Measurements from ENCODE around the gene TNNI3. TPM values are rescaled to one million over a fixed set of nuclear protein-coding genes. Genes with fewer than 3 reads are reported as not detected.
"Not testable (repeated sequence)": the region's sequence is repeated elsewhere in the genome, so short reads cannot be mapped to it uniquely, and the experiment has no call there.

The TNNI3 gene
- 3.3 TPM for total RNA-seq (ENCODE audit: unreplicated experiment)
- long read RNA-seq, transcript TNNI3-202 (4 exons, 699 nt): major isoform, 5 of 6 reads
- long read RNA-seq, partial matches to known transcripts: 0 of 6 reads
- long read RNA-seq, other reads (novel, unspliced or antisense): 0 of 6 reads

- DNase-seq: no peak
- Mint-ChIP-seq H3K4me1 (ENCODE audit: low read depth, unreplicated experiment) (peaks cover 1% of the 10 kb centered on the region), H3K4me3 (ENCODE audit: unreplicated experiment) (peak within 1 kb of the TSS; percentile 71), H3K27me3 (ENCODE audit: unreplicated experiment) (peaks cover 17% of the 10 kb centered on the region), H3K27ac (ENCODE audit: unreplicated experiment) (peak within 1 kb of the TSS; percentile 38), H3K9me3 (ENCODE audit: unreplicated experiment) (peaks cover 9% of the 10 kb centered on the region), H3K36me3 (ENCODE audit: unreplicated experiment) (no peaks in the 10 kb centered on the region)
- TF ChIP-seq CTCF (IDR thresholded peaks at IDR 0.05; ENCODE audit: partially characterized antibody, unreplicated experiment): no peak
Observed at GRCh38 chr19:55157064-55157908, at the start of gene TNNI3. TSS of gene TNNI3 (minus strand) at chr19:55157732. CDS start at chr19:55157589, 143 bp downstream.

- Mint-ChIP-seq H3K27ac (ENCODE audit: unreplicated experiment) (peak overlapping the region; percentile 80), H3K27me3 (ENCODE audit: unreplicated experiment) (peaks cover 10% of the 10 kb centered on the region), H3K4me3 (ENCODE audit: unreplicated experiment) (peak overlapping the region; percentile 81), H3K36me3 (ENCODE audit: unreplicated experiment) (no peaks in the 10 kb centered on the region), H3K9me3 (ENCODE audit: unreplicated experiment) (peaks cover 5% of the 10 kb centered on the region), H3K4me1 (ENCODE audit: low read depth, unreplicated experiment) (peaks cover 8% of the 10 kb centered on the region)
- TF ChIP-seq CTCF (IDR thresholded peaks at IDR 0.05; ENCODE audit: partially characterized antibody, unreplicated experiment): no peak
- DNase-seq: peak; percentile 82
Observed at GRCh38 chr19:55206664-55207500, 49.4 kb upstream of the TNNI3 start.

GRCh38 chr19:55202199-55202598, 44.7 kb upstream of the TNNI3 start:
- not testable (repeated sequence) for H3K36me3 Mint-ChIP-seq (ENCODE audit: unreplicated experiment); H3K27ac Mint-ChIP-seq (ENCODE audit: unreplicated experiment); H3K4me3 Mint-ChIP-seq (ENCODE audit: unreplicated experiment); DNase-seq; H3K9me3 Mint-ChIP-seq (ENCODE audit: unreplicated experiment); H3K27me3 Mint-ChIP-seq (ENCODE audit: unreplicated experiment); H3K4me1 Mint-ChIP-seq (ENCODE audit: low read depth, unreplicated experiment)

GRCh38 chr19:55199620-55200204, 42.2 kb upstream of the TNNI3 start:
- peak overlapping the region; percentile 18 for H3K4me3 Mint-ChIP-seq (ENCODE audit: unreplicated experiment)
- no peak overlapping the region for H3K27ac Mint-ChIP-seq (ENCODE audit: unreplicated experiment)
- DNase-seq: no peak
- H3K9me3 Mint-ChIP-seq (ENCODE audit: unreplicated experiment): no peaks in the 10 kb centered on the region
- H3K36me3 Mint-ChIP-seq (ENCODE audit: unreplicated experiment): no peaks in the 10 kb centered on the region
- no peak for TF ChIP-seq CTCF (IDR thresholded peaks at IDR 0.05; ENCODE audit: partially characterized antibody, unreplicated experiment)
- peaks cover 10% of the 10 kb centered on the region for H3K27me3 Mint-ChIP-seq (ENCODE audit: unreplicated experiment)
- peaks cover 1% of the 10 kb centered on the region for H3K4me1 Mint-ChIP-seq (ENCODE audit: low read depth, unreplicated experiment)

GRCh38 chr19:55198651-55199050, 41.1 kb upstream of the TNNI3 start:
- TF ChIP-seq CTCF (IDR thresholded peaks at IDR 0.05; ENCODE audit: partially characterized antibody, unreplicated experiment): no peak
- Mint-ChIP-seq H3K4me3 (ENCODE audit: unreplicated experiment) (no peak overlapping the region), H3K27me3 (ENCODE audit: unreplicated experiment) (peaks cover 11% of the 10 kb centered on the region), H3K4me1 (ENCODE audit: low read depth, unreplicated experiment) (peaks cover 1% of the 10 kb centered on the region), H3K9me3 (ENCODE audit: unreplicated experiment) (no peaks in the 10 kb centered on the region), H3K36me3 (ENCODE audit: unreplicated experiment) (no peaks in the 10 kb centered on the region), H3K27ac (ENCODE audit: unreplicated experiment) (no peak overlapping the region)
- DNase-seq: no peak
